Activated naive CD4-positive, alpha-beta T cell treated with anti-CD3 and anti-CD28 coated beads for 36 hours (primary cell): ENCODE results near the gene HRCT1. TPM values are rescaled to one million over a fixed set of nuclear protein-coding genes. Genes with fewer than 3 reads are reported as not detected.
"Not testable (repeated sequence)": the region's sequence is repeated elsewhere in the genome, so short reads cannot be mapped to it uniquely, and the experiment has no call there.

Source experiments
- CTCF ChIA-PET: fragments of 350-600 bp; sonication (Branson Sonifier 250); formaldehyde crosslinking; loops from one replicate; lab custom pipeline; 2021; ENCODE audit warnings: antibody characterized with exemption; lab: Charles Lee
- DNase-seq: peaks from one replicate; pipeline ENCODE4 v3.0.0-alpha.2; 2020
- H3K27ac Mint-ChIP-seq: one replicate; pipeline ENCODE4 v1.8.0; 2021; ENCODE audit warnings: mild to moderate bottlenecking, mixed read lengths
- H3K27me3 Mint-ChIP-seq: one replicate; pipeline ENCODE4 v1.8.0; 2021; ENCODE audit warnings: low read depth, mixed read lengths
- H3K36me3 Mint-ChIP-seq: one replicate; pipeline ENCODE4 v1.8.0; 2021; ENCODE audit warnings: low read depth, mixed read lengths
- H3K4me1 Mint-ChIP-seq: one replicate; pipeline ENCODE4 v1.8.0; 2021; ENCODE audit warnings: low read depth, mixed read lengths
- H3K4me3 Mint-ChIP-seq: one replicate; pipeline ENCODE4 v1.8.0; 2021; ENCODE audit warnings: mild to moderate bottlenecking, moderate library complexity, mixed read lengths
- H3K9me3 Mint-ChIP-seq: one replicate; pipeline ENCODE4 v1.8.0; 2021; ENCODE audit warnings: mixed read lengths
- intact Hi-C: fragments of 100-400 bp; cut with micrococcal nuclease; formaldehyde crosslinking; loops from one replicate; pipeline ENCODE4 v1.15.1; 2023
- total RNA-seq, 2 experiments: library from RNA; stranded (reverse); gene quantifications; one replicate each; pipeline ENCODE4 v1.2.3, GENCODE V29; 2021

Gene HRCT1
- total RNA-seq, 2 experiments from 2014 or later, result not detected

DNA sequence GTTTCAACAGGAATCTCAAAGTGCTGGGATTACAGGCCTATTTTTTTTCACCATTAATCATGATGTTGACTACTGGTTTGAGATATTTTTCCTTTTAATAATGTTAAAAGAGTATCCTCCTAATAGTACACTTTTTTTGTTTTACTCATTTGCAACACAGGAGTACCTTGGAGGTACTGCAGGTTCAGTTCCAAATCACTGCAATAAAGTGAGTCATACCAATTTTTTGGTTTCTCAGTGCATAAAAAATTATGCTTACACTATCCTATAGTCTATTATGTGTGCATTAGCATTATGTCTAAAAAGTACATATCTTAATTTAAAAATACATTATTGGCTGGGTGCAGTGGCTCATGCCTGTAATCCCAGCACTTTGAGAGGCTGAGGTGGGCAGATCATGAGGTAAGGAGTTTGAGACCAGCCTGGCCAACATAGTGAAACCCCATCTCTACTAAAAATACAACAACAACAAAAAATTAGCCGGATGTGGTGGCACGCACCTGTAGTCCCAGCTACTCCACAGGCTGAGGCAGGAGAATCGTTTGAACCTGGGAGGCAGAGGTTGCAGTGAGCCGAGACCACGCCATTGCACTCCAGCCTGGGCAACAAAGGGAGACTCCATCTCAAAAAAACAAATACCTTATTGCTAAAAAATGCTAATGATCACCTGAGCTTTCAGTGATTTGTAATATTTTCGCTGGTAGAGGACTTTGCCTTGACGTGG lies 8.5 kb upstream of the HRCT1 start:
- H3K27ac Mint-ChIP-seq, H3K27me3 Mint-ChIP-seq, DNase-seq, H3K9me3 Mint-ChIP-seq, H3K4me3 Mint-ChIP-seq, H3K4me1 Mint-ChIP-seq, intact Hi-C loops, H3K36me3 Mint-ChIP-seq: not testable (repeated sequence)
- CTCF ChIA-PET, result interaction anchor here (0.7 to 2.5 kb wide), 5 partner anchors 16 to 111 kb away, joined by 3 to 11 read pairs (median 3); no protein-coding TSS in a partner anchor

- no peak for DNase-seq
- Mint-ChIP-seq H3K4me1 (peaks cover 3% of the 10 kb centered on the region), H3K4me3 (no peak overlapping the region), H3K27me3 (peaks cover 5% of the 10 kb centered on the region), H3K27ac (no peak overlapping the region), H3K36me3 (no peaks in the 10 kb centered on the region), H3K9me3 (no peaks in the 10 kb centered on the region)
- intact Hi-C loops, result no loop called here
- CTCF ChIA-PET, result interaction anchor here (0.7 to 2.5 kb wide), 6 partner anchors 15 to 110 kb away, joined by 3 to 11 read pairs (median 3); no protein-coding TSS in a partner anchor
Measured at GRCh38 chr9:35898337-35898736, 7.7 kb upstream of the HRCT1 start.

- Mint-ChIP-seq H3K4me3 (no peak overlapping the region), H3K27ac (no peak overlapping the region), H3K36me3 (no peaks in the 10 kb centered on the region), H3K27me3 (no peaks in the 10 kb centered on the region), H3K9me3 (no peaks in the 10 kb centered on the region), H3K4me1 (peaks cover 3% of the 10 kb centered on the region)
- DNase-seq, result no peak
- CTCF ChIA-PET, result interaction anchor here (0.6 to 2.5 kb wide), 7 partner anchors 14 to 337 kb away, joined by 3 to 11 read pairs (median 3); no protein-coding TSS in a partner anchor
- intact Hi-C loops, result no loop called here
Measured at GRCh38 chr9:35899021-35899420, 7.0 kb upstream of the HRCT1 start.

DNA sequence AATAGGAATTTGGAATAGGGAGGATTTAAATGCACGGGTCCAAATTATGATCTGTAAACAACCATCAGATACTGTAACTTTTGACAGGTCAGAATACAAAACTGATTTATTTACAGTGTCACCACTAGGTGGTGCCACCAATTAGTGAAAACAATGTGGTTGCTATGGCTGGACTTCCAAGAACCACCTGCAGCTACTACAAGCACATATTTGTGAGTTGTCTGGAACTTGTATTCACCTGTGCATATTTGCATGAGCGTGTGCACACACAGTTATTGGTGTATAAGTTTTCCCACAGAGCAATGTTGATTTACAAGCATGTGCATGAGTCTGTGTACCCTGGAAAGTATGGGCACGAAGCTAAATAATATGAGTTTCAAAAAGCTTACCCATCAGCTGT lies 3.0 kb upstream of the HRCT1 start:
- no peaks in the 10 kb centered on the region for H3K36me3 Mint-ChIP-seq
- peaks cover 23% of the 10 kb centered on the region for H3K4me1 Mint-ChIP-seq
- peak; percentile 52 for DNase-seq
- H3K27ac Mint-ChIP-seq, result no peak overlapping the region
- no peak overlapping the region for H3K4me3 Mint-ChIP-seq
- intact Hi-C loops, result loop anchor here (1.0 kb wide), 2 partner anchors 42 to 120 kb away; no protein-coding TSS in a partner anchor
- CTCF ChIA-PET, result interaction anchor here (0.6 to 6.2 kb wide), 35 partner anchors 9 to 287 kb away, joined by 3 to 167 read pairs (median 4); partner anchors contain the start of genes CLTA and SPAG8
- no peaks in the 10 kb centered on the region for H3K9me3 Mint-ChIP-seq
- no peaks in the 10 kb centered on the region for H3K27me3 Mint-ChIP-seq

GRCh38 chr9:35904338-35904737 lies 1.7 kb upstream of the HRCT1 start:
- H3K27me3 Mint-ChIP-seq, result no peaks in the 10 kb centered on the region
- no peak overlapping the region for H3K27ac Mint-ChIP-seq
- H3K9me3 Mint-ChIP-seq, result no peaks in the 10 kb centered on the region
- no peaks in the 10 kb centered on the region for H3K36me3 Mint-ChIP-seq
- H3K4me1 Mint-ChIP-seq, result peaks cover 36% of the 10 kb centered on the region
- no peak overlapping the region for H3K4me3 Mint-ChIP-seq
- intact Hi-C loops, result no loop called here
- CTCF ChIA-PET, result interaction anchor here (0.7 to 6.2 kb wide), 7 partner anchors 20 to 420 kb away, joined by 3 to 167 read pairs (median 14); no protein-coding TSS in a partner anchor
- no peak for DNase-seq

- no peak overlapping the region for H3K4me3 Mint-ChIP-seq
Measured at GRCh38 chr9:35905051-35905781, 786 bp upstream of the HRCT1 start.

GRCh38 chr9:35906923-35907699 lies 1.1 kb downstream of the HRCT1 start:
- H3K4me3 Mint-ChIP-seq, result no peak overlapping the region
- CTCF ChIA-PET, result interaction anchor here (2.4 kb wide), 1 partner anchor 38 kb away, joined by 10 read pairs; no protein-coding TSS in a partner anchor
- intact Hi-C loops, result no loop called here
- H3K9me3 Mint-ChIP-seq, result no peaks in the 10 kb centered on the region
- no peaks in the 10 kb centered on the region for H3K27me3 Mint-ChIP-seq
- H3K36me3 Mint-ChIP-seq, result no peaks in the 10 kb centered on the region
- H3K27ac Mint-ChIP-seq, result no peak overlapping the region
- no peak for DNase-seq
- H3K4me1 Mint-ChIP-seq, result peaks cover 62% of the 10 kb centered on the region

More at GRCh38 chr9:35905051-35905781, 786 bp upstream of the HRCT1 start:
- no peaks in the 10 kb centered on the region for H3K9me3 Mint-ChIP-seq
- no peaks in the 10 kb centered on the region for H3K27me3 Mint-ChIP-seq
- H3K4me1 Mint-ChIP-seq, result peaks cover 44% of the 10 kb centered on the region
- DNase-seq, result no peak
- CTCF ChIA-PET, result interaction anchor here (1.1 to 6.2 kb wide), 5 partner anchors 9 to 118 kb away, joined by 3 to 167 read pairs (median 13); no protein-coding TSS in a partner anchor
- no peak overlapping the region for H3K27ac Mint-ChIP-seq
- intact Hi-C loops, result no loop called here
- H3K36me3 Mint-ChIP-seq, result no peaks in the 10 kb centered on the region

- Mint-ChIP-seq H3K36me3 (no peaks in the 10 kb centered on the region), H3K9me3 (no peaks in the 10 kb centered on the region), H3K4me3 (no peak overlapping the region), H3K4me1 (peaks cover 65% of the 10 kb centered on the region), H3K27ac (no peak overlapping the region), H3K27me3 (no peaks in the 10 kb centered on the region)
- intact Hi-C loops, result no loop called here
- CTCF ChIA-PET, result interaction anchor here (0.6 to 2.4 kb wide), 2 partner anchors 37 to 296 kb away, joined by 3 to 10 read pairs; no protein-coding TSS in a partner anchor
- peak; percentile 33 for DNase-seq
Measured at GRCh38 chr9:35907711-35908503, 1.9 kb downstream of the HRCT1 start.

DNA sequence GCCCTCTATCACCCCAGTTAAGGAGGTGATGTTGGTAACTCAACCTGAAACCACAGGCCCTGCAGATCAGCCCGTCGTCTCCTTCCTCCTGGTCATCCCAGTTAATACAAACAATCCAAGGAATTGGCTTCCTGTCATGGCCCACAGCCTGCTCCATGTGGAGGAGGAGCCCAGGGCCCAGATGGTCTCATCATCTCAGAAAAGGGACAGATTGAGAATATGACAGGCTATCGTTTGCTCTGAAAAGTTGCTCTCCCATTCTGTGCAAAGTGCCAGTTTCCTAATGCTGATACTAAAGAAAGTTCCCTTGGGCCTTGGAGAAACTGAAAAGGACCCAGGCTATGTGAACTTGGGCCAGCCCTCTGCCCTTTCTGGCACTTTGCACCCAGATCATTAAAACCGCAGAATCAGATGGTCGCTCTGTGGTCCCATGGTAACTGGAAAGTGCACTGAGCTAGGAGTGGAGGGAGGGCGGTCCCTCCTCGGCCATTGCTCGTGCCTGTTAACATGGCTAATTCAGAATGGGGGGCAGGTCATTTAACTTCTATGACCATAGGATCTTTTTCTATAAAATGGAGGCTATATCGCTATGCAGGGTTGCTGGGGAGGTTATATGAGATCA lies 2.6 kb downstream of the HRCT1 start:
- Mint-ChIP-seq H3K27ac (no peak overlapping the region), H3K27me3 (no peaks in the 10 kb centered on the region), H3K4me3 (no peak overlapping the region), H3K4me1 (peaks cover 62% of the 10 kb centered on the region), H3K36me3 (no peaks in the 10 kb centered on the region), H3K9me3 (no peaks in the 10 kb centered on the region)
- no peak for DNase-seq
- CTCF ChIA-PET, result interaction anchor here (0.6 to 2.4 kb wide), 2 partner anchors 36 to 296 kb away, joined by 3 to 10 read pairs; no protein-coding TSS in a partner anchor
- intact Hi-C loops, result no loop called here

- H3K27me3 Mint-ChIP-seq, result no peaks in the 10 kb centered on the region
- no peak within 1 kb of the TSS for H3K4me3 Mint-ChIP-seq
- peaks cover 62% of the 10 kb centered on the region for H3K4me1 Mint-ChIP-seq
- intact Hi-C loops, result no loop called here
- CTCF ChIA-PET, result interaction anchor here (2.4 kb wide), 1 partner anchor 36 kb away, joined by 10 read pairs; no protein-coding TSS in a partner anchor
- no peaks in the 10 kb centered on the region for H3K36me3 Mint-ChIP-seq
- H3K27ac Mint-ChIP-seq, result no peak within 1 kb of the TSS
- H3K9me3 Mint-ChIP-seq, result no peaks in the 10 kb centered on the region
- no peak for DNase-seq
Measured at GRCh38 chr9:35909274-35909673, 3.3 kb downstream of the HRCT1 start, which contains the start of gene SPAAR. TSS of gene SPAAR (plus strand) at chr9:35909490. CDS start at chr9:35910464, 974 bp downstream.
